ENCODE results near the gene UBE2J2.

DNA sequence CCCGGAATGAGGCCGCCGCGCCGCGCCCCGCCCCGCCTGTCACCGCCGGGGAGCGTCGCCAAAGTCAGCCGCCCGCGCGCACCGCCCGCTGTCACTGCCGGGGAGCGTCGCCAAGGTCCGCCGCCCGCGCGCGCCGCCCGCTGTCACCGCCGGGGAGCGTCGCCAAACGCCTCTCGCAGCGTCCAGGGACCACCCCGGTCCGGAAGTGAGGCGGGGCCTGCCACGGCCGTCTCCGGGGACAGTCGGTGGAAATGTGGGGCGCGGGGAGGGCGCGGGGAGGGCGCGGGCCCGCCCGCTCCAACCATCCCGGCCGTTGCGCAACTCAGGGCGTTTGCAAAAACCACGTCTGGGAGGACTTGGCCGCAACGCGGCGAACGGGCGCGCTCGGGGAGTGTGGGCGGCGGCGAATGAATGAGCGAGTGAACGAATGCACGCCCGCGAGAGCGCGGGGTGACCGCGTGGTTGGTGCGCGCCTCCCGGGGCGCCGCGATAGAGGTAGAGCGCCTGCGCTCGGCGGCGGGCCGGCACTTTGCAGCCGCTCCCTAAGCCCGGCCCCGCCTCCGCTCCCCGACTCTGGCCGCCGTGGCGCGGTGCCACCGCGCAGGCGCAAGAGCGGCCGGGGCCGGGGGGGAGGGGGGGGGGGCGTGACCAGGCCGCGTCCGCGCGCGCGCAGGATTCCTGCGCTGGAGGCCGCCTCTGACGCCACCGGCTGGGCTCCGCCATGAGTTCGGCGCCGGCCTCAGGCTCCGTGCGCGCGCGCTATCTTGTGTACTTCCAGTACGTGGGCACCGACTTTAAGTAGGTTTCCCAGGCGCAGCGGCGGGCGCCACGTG is 34.5 kb upstream of the UBE2J2 start, which contains the start of the genes ACAP3 and PUSL1:
- no peak for TF ChIP-seq POLR2A (IDR thresholded peaks at IDR 0.05; ENCODE audit: control extremely low read depth in 1 of 2, low read depth in 2 of 2, low read length in 2 of 2)
- TF ChIP-seq CBX5 (IDR thresholded peaks at IDR 0.05; ENCODE audit: low read depth, low read length), result no peak
- TF ChIP-seq CTCF (IDR thresholded peaks at IDR 0.05; ENCODE audit: control extremely low read depth in 1 of 3, insufficient read depth in 1 of 3, low read depth in 1 of 3, low read length in 3 of 3), result no peak

All from H1 (cell line).